HepG2 (cell line): ENCODE results near the gene TEKT5. TPM values are rescaled to one million over a fixed set of nuclear protein-coding genes. Genes with fewer than 3 reads are reported as not detected.

Experiments used
- ARNT2 ChIP-seq: sonication (generic); formaldehyde crosslinking; IDR thresholded peaks from 2 replicates; pipeline ENCODE4 v1.8.0; 2022; ENCODE audit warnings: mild to moderate bottlenecking, low read depth, missing genetic modification reagents, moderate library complexity
- ATF5 ChIP-seq: sonication (generic); formaldehyde crosslinking; IDR thresholded peaks from 2 replicates; pipeline ENCODE4 v1.4.0; 2020; ENCODE audit warnings: mild to moderate bottlenecking, low read depth, missing genetic modification reagents
- FOXP1 ChIP-seq, 2 experiments: fragments of 450-650 bp in 1 of 2; IDR thresholded peaks; 2 replicates each; pipeline ENCODE4 v1.6.1; 2017 to 2018; ENCODE audit warnings: antibody characterized with exemption in 1 of 2
- HHEX ChIP-seq: IDR thresholded peaks from 2 replicates; pipeline ENCODE4 v1.6.1; 2016; ENCODE audit warnings: control low read depth
- NFYC ChIP-seq: IDR thresholded peaks from 2 replicates; pipeline ENCODE4 v1.6.1; 2016; ENCODE audit warnings: missing genetic modification reagents, missing compliant biosample characterization
- RCOR2 ChIP-seq: IDR thresholded peaks from 2 replicates; pipeline ENCODE4 v1.6.1; 2016; ENCODE audit warnings: missing biosample characterization, missing genetic modification reagents
- SATB2 ChIP-seq: sonication (generic); formaldehyde crosslinking; IDR thresholded peaks from 2 replicates; pipeline ENCODE4 v1.5.0; 2020; ENCODE audit warnings: missing genetic modification reagents
- ZBTB34 ChIP-seq: sonication (generic); formaldehyde crosslinking; IDR thresholded peaks from 2 replicates; pipeline ENCODE4 v1.8.0; 2022; ENCODE audit warnings: mild to moderate bottlenecking, missing genetic modification reagents
- ZBTB4 ChIP-seq: sonication (generic); formaldehyde crosslinking; IDR thresholded peaks from 2 replicates; pipeline ENCODE4 v1.4.0; 2020; ENCODE audit warnings: missing genetic modification reagents, mild to moderate bottlenecking, borderline replicate concordance
- ZNF10 ChIP-seq: sonication (generic); formaldehyde crosslinking; IDR thresholded peaks from 2 replicates; pipeline ENCODE4 v1.4.0; 2020; ENCODE audit warnings: mild to moderate bottlenecking, low read depth, missing genetic modification reagents, borderline replicate concordance
- ZNF17 ChIP-seq: sonication (generic); formaldehyde crosslinking; IDR thresholded peaks from 2 replicates; pipeline ENCODE4 v1.5.0; 2020; ENCODE audit warnings: mild to moderate bottlenecking, missing genetic modification reagents
- ZNF251 ChIP-seq: sonication (generic); formaldehyde crosslinking; IDR thresholded peaks from 2 replicates; pipeline ENCODE4 v1.9.0; 2021; ENCODE audit warnings: mild to moderate bottlenecking, missing genetic modification reagents
- ZNF282 ChIP-seq: fragments of 450-650 bp; IDR thresholded peaks from 2 replicates; pipeline ENCODE4 v1.6.1; 2018; ENCODE audit not compliant: partially characterized antibody
- ZNF670 ChIP-seq: sonication (generic); formaldehyde crosslinking; IDR thresholded peaks from 2 replicates; pipeline ENCODE4 v1.8.0; 2022; ENCODE audit warnings: mild to moderate bottlenecking, missing genetic modification reagents, borderline replicate concordance
- ZNF691 ChIP-seq: sonication (generic); formaldehyde crosslinking; IDR thresholded peaks from 2 replicates; pipeline ENCODE4 v1.4.0; 2020; ENCODE audit warnings: missing genetic modification reagents, low read depth, mild to moderate bottlenecking, borderline replicate concordance
- polyA plus RNA-seq, 8 experiments: library from polyadenylated mRNA; depleted of rRNA in 3 of 8; stranded (reverse) in 7 of 8; unstranded in 1 of 8; fragments of >200 nt; fragmentation: Illumina TruSeq in 4 of 8; extraction: Trizol in 4 of 8; gene quantifications; 2 replicates each; pipeline versions ENCODE4 v1.2.1 to v1.2.3, GENCODE V29; 2011 to 2016; ENCODE audit warnings: low read depth in 4 of 8, missing spikeins in 1 of 8, mixed read lengths in 1 of 8; ENCODE audit not compliant: insufficient read depth in 1 of 8
- total RNA-seq, 5 experiments: library from RNA; depleted of rRNA; stranded (reverse); fragments of >200 nt; fragmentation: Illumina TruSeq; extraction: Trizol; gene quantifications; 2 replicates each; pipeline ENCODE4 v1.2.3, GENCODE V29; 2016; ENCODE audit warnings: low read depth in 1 of 5

The TEKT5 gene
- total and polyA plus RNA-seq, 2 of the 13 experiments (the other 11 are each of a cell fraction or from before 2014, with no cell fraction given) = 0.16 TPM; not detected in 1

- TF ChIP-seq ZBTB34 (CRISPR knock-in tag) = no peak
- no peak for TF ChIP-seq RCOR2 (CRISPR knock-in tag)
- TF ChIP-seq ZNF282 = no peak
- 0 out of 2 replicates have a peak, but pooled peaks have one; percentile 29 for TF ChIP-seq ATF5 (CRISPR knock-in tag)
- no peak for TF ChIP-seq ZNF251
- 0 out of 2 replicates have a peak, but pooled peaks have one; percentile 9 for TF ChIP-seq HHEX (CRISPR knock-in tag)
- TF ChIP-seq ZNF10 (CRISPR knock-in tag) = no peak
- peak; percentile 6; the same call in 1 of the 2 replicates for TF ChIP-seq NFYC
- no peak for TF ChIP-seq ZNF17
- no peak for TF ChIP-seq ZBTB4 (CRISPR knock-in tag)
- TF ChIP-seq SATB2 (CRISPR knock-in tag) = no peak
- TF ChIP-seq ZNF691 (CRISPR knock-in tag) = 0 out of 2 replicates have a peak, but pooled peaks have one; percentile 40
- TF ChIP-seq ARNT2 (CRISPR knock-in tag) = 0 out of 2 replicates have a peak, but pooled peaks have one; percentile 13
- TF ChIP-seq ZNF670 = 0 out of 2 replicates have a peak, but pooled peaks have one; percentile 17
- TF ChIP-seq FOXP1 (IDR thresholded peaks at IDR 0.05) = no peak
- TF ChIP-seq FOXP1 (CRISPR knock-in tag; IDR thresholded peaks at IDR 0.05) = no peak
Observed at GRCh38 chr16:10611825-10612342, 82.8 kb downstream of the TEKT5 start (continued).
